ENCODE results near the gene MAPK12. TPM values are rescaled to one million over a fixed set of nuclear protein-coding genes. Genes with fewer than 3 reads are reported as not detected.
"Not testable (repeated sequence)": the region's sequence is repeated elsewhere in the genome, so short reads cannot be mapped to it uniquely, and the experiment has no call there.

Gene MAPK12
- total and polyA plus RNA-seq, 4 donors: 13.2 to 57.6 (median 25.4) TPM

GRCh38 chr22:50208430-50208938 lies 53.0 kb downstream of the MAPK12 start:
- H3K36me3 ChIP-seq (ENCODE audit: control insufficient read depth, insufficient read depth, low read length): peaks cover 82% of the 10 kb centered on the region
- H3K27me3 ChIP-seq (ENCODE audit: control insufficient read depth, insufficient read depth, low read length): no peaks in the 10 kb centered on the region
- peaks cover 14% of the 10 kb centered on the region for H3K4me1 ChIP-seq (ENCODE audit: control insufficient read depth, insufficient read depth, low read length)
- H3K27ac ChIP-seq (ENCODE audit: low read depth, low read length): no peak overlapping the region
- 83% methylated on average over 22 of the region's 22 CpGs for WGBS (ENCODE audit: insufficient coverage)
- no peak for DNase-seq (ENCODE audit: low read depth in 4 of 6, low spot score in 6 of 6)
- no peak overlapping the region for H3K4me3 ChIP-seq (ENCODE audit: low read depth, low read length)
- no peaks in the 10 kb centered on the region for H3K9me3 ChIP-seq (ENCODE audit: control insufficient read depth, insufficient read depth, low read length)

GRCh38 chr22:50207383-50208140 lies 53.9 kb downstream of the MAPK12 start:
- no peak overlapping the region for H3K4me3 ChIP-seq (ENCODE audit: low read depth, low read length)
- H3K9me3 ChIP-seq (ENCODE audit: control insufficient read depth, insufficient read depth, low read length): no peaks in the 10 kb centered on the region
- H3K27me3 ChIP-seq (ENCODE audit: control insufficient read depth, insufficient read depth, low read length): no peaks in the 10 kb centered on the region
- peaks cover 14% of the 10 kb centered on the region for H3K4me1 ChIP-seq (ENCODE audit: control insufficient read depth, insufficient read depth, low read length)
- no peak for DNase-seq (ENCODE audit: low read depth in 4 of 6, low spot score in 6 of 6)
- H3K36me3 ChIP-seq (ENCODE audit: control insufficient read depth, insufficient read depth, low read length): peaks cover 75% of the 10 kb centered on the region
- H3K27ac ChIP-seq (ENCODE audit: low read depth, low read length): no peak overlapping the region
- 71% methylated on average over 19 of the region's 23 CpGs for WGBS (ENCODE audit: insufficient coverage)

- Histone ChIP-seq H3K9me3 (ENCODE audit: control insufficient read depth, insufficient read depth, low read length) (no peaks in the 10 kb centered on the region), H3K27me3 (ENCODE audit: control insufficient read depth, insufficient read depth, low read length) (no peaks in the 10 kb centered on the region), H3K36me3 (ENCODE audit: control insufficient read depth, insufficient read depth, low read length) (peaks cover 69% of the 10 kb centered on the region), H3K4me1 (ENCODE audit: control insufficient read depth, insufficient read depth, low read length) (peaks cover 23% of the 10 kb centered on the region), H3K27ac (ENCODE audit: low read depth, low read length) (no peak overlapping the region), H3K4me3 (ENCODE audit: low read depth, low read length) (no peak overlapping the region)
- 46% methylated on average over 10 of the region's 10 CpGs for WGBS (ENCODE audit: insufficient coverage)
- DNase-seq (ENCODE audit: low read depth in 4 of 6, low spot score in 6 of 6): no peak
Observed at GRCh38 chr22:50206599-50206998, 54.9 kb downstream of the MAPK12 start.

- Histone ChIP-seq H3K4me1 (ENCODE audit: control insufficient read depth, insufficient read depth, low read length) (peaks cover 25% of the 10 kb centered on the region), H3K36me3 (ENCODE audit: control insufficient read depth, insufficient read depth, low read length) (peaks cover 65% of the 10 kb centered on the region), H3K27me3 (ENCODE audit: control insufficient read depth, insufficient read depth, low read length) (no peaks in the 10 kb centered on the region), H3K27ac (ENCODE audit: low read depth, low read length) (no peak overlapping the region), H3K4me3 (ENCODE audit: low read depth, low read length) (no peak overlapping the region), H3K9me3 (ENCODE audit: control insufficient read depth, insufficient read depth, low read length) (no peaks in the 10 kb centered on the region)
- no peak for DNase-seq (ENCODE audit: low read depth in 4 of 6, low spot score in 6 of 6)
- 97% methylated on average over 45 of the region's 45 CpGs for WGBS (ENCODE audit: insufficient coverage)
Observed at GRCh38 chr22:50205781-50206569, 55.5 kb downstream of the MAPK12 start.

- H3K27ac ChIP-seq (ENCODE audit: low read depth, low read length); H3K27me3 ChIP-seq (ENCODE audit: control insufficient read depth, insufficient read depth, low read length); H3K4me3 ChIP-seq (ENCODE audit: low read depth, low read length); DNase-seq (ENCODE audit: low read depth in 4 of 6, low spot score in 6 of 6); H3K9me3 ChIP-seq (ENCODE audit: control insufficient read depth, insufficient read depth, low read length): not testable (repeated sequence)
- WGBS (ENCODE audit: insufficient coverage): 94% methylated on average over 9 of the region's 9 CpGs
- H3K4me1 ChIP-seq (ENCODE audit: control insufficient read depth, insufficient read depth, low read length): peaks cover 27% of the 10 kb centered on the region
- peaks cover 55% of the 10 kb centered on the region for H3K36me3 ChIP-seq (ENCODE audit: control insufficient read depth, insufficient read depth, low read length)
Observed at GRCh38 chr22:50204998-50205397, 56.5 kb downstream of the MAPK12 start.

- no peak overlapping the region for H3K4me3 ChIP-seq (ENCODE audit: low read depth, low read length)
- no peak for DNase-seq (ENCODE audit: low read depth in 4 of 6, low spot score in 6 of 6)
- no peak overlapping the region for H3K27ac ChIP-seq (ENCODE audit: low read depth, low read length)
- no peaks in the 10 kb centered on the region for H3K27me3 ChIP-seq (ENCODE audit: control insufficient read depth, insufficient read depth, low read length)
- peaks cover 53% of the 10 kb centered on the region for H3K36me3 ChIP-seq (ENCODE audit: control insufficient read depth, insufficient read depth, low read length)
- peaks cover 27% of the 10 kb centered on the region for H3K4me1 ChIP-seq (ENCODE audit: control insufficient read depth, insufficient read depth, low read length)
- H3K9me3 ChIP-seq (ENCODE audit: control insufficient read depth, insufficient read depth, low read length): no peaks in the 10 kb centered on the region
- WGBS (ENCODE audit: insufficient coverage): 94% methylated on average over 6 of the region's 7 CpGs
Observed at GRCh38 chr22:50204571-50204970, 56.9 kb downstream of the MAPK12 start.

- H3K27me3 ChIP-seq (ENCODE audit: control insufficient read depth, insufficient read depth, low read length): no peaks in the 10 kb centered on the region
- H3K27ac ChIP-seq (ENCODE audit: low read depth, low read length): no peak overlapping the region
- peaks cover 53% of the 10 kb centered on the region for H3K36me3 ChIP-seq (ENCODE audit: control insufficient read depth, insufficient read depth, low read length)
- no CpG with 5 or more reads among the region's 1 CpG for WGBS (ENCODE audit: insufficient coverage)
- H3K4me1 ChIP-seq (ENCODE audit: control insufficient read depth, insufficient read depth, low read length): peaks cover 30% of the 10 kb centered on the region
- DNase-seq (ENCODE audit: low read depth in 4 of 6, low spot score in 6 of 6): no peak
- H3K4me3 ChIP-seq (ENCODE audit: low read depth, low read length): no peak overlapping the region
- H3K9me3 ChIP-seq (ENCODE audit: control insufficient read depth, insufficient read depth, low read length): no peaks in the 10 kb centered on the region
Observed at GRCh38 chr22:50203288-50203687, 58.2 kb downstream of the MAPK12 start.

Other genes starting within 250 kb of the MAPK12 start
- under 1 TPM; 0.22 to 0.40 TPM for gene IL17REL, start 248.9 kb downstream of the MAPK12 start, total RNA-seq
- gene IL17REL, start 248.9 kb downstream of the MAPK12 start, polyA plus RNA-seq (ENCODE audit: insufficient read length in 2 of 2): under 1 TPM; 0.36 to 0.96 TPM
- not detected for gene TTLL8, start 203.4 kb downstream of the MAPK12 start, total RNA-seq
- not detected for gene TTLL8, start 203.4 kb downstream of the MAPK12 start, polyA plus RNA-seq (ENCODE audit: insufficient read length in 2 of 2)
- 10 to 100 TPM; 76.9 to 77.8 TPM for gene MLC1, start 176.3 kb downstream of the MAPK12 start, total RNA-seq
- 100 to 1,000 TPM; 234 to 353 TPM for gene MLC1, start 176.3 kb downstream of the MAPK12 start, polyA plus RNA-seq (ENCODE audit: insufficient read length in 2 of 2)
- 1 to 10 TPM; 3.3 to 3.7 TPM for gene MOV10L1, start 171.7 kb downstream of the MAPK12 start, total RNA-seq
- 1 to 10 TPM; 1.9 to 4.9 TPM for gene MOV10L1, start 171.7 kb downstream of the MAPK12 start, polyA plus RNA-seq (ENCODE audit: insufficient read length in 2 of 2)
- 1 to 10 TPM; 2.1 to 3.3 TPM for gene PANX2, start 91.0 kb downstream of the MAPK12 start, total RNA-seq
- gene PANX2, start 91.0 kb downstream of the MAPK12 start, polyA plus RNA-seq (ENCODE audit: insufficient read length in 2 of 2): 10 to 100 TPM; 18.3 to 21.6 TPM
- gene TRABD, start 75.8 kb downstream of the MAPK12 start, total RNA-seq: 10 to 100 TPM in 1 of 2 donors, 1 to 10 TPM in 1; 5.4 to 13.0 TPM
- 10 to 100 TPM; 30.3 to 34.7 TPM for gene TRABD, start 75.8 kb downstream of the MAPK12 start, polyA plus RNA-seq (ENCODE audit: insufficient read length in 2 of 2)
- gene SELENOO, start 60.7 kb downstream of the MAPK12 start, total RNA-seq: 10 to 100 TPM in 1 of 2 donors, 1 to 10 TPM in 1; 7.6 to 22.2 TPM
- 10 to 100 TPM; 29.1 to 41.2 TPM for gene SELENOO, start 60.7 kb downstream of the MAPK12 start, polyA plus RNA-seq (ENCODE audit: insufficient read length in 2 of 2)
- 10 to 100 TPM; 23.0 to 44.2 TPM for gene TUBGCP6, start 16.7 kb downstream of the MAPK12 start, total RNA-seq
- gene TUBGCP6, start 16.7 kb downstream of the MAPK12 start, polyA plus RNA-seq (ENCODE audit: insufficient read length in 2 of 2): 10 to 100 TPM; 57.8 to 68.3 TPM
- 10 to 100 TPM; 16.2 to 18.5 TPM for gene HDAC10, start 10.4 kb downstream of the MAPK12 start, total RNA-seq
- gene HDAC10, start 10.4 kb downstream of the MAPK12 start, polyA plus RNA-seq (ENCODE audit: insufficient read length in 2 of 2): 10 to 100 TPM; 55.9 to 74.3 TPM
- gene MAPK11, start 8.7 kb upstream of the MAPK12 start, total RNA-seq: 10 to 100 TPM in 1 of 2 donors, 1 to 10 TPM in 1; 5.7 to 14.1 TPM
- 10 to 100 TPM; 36.4 to 40.2 TPM for gene MAPK11, start 8.7 kb upstream of the MAPK12 start, polyA plus RNA-seq (ENCODE audit: insufficient read length in 2 of 2)
- gene PLXNB2, start 46.0 kb upstream of the MAPK12 start, total RNA-seq: 10 to 100 TPM; 41.1 to 65.5 TPM
- gene PLXNB2, start 46.0 kb upstream of the MAPK12 start, polyA plus RNA-seq (ENCODE audit: insufficient read length in 2 of 2): 10 to 100 TPM; 96.6 to 97.3 TPM
- 10 to 100 TPM in 1 of 2 donors, 1 to 10 TPM in 1; 9.1 to 12.7 TPM for gene DENND6B, start 65.3 kb upstream of the MAPK12 start, total RNA-seq
- 10 to 100 TPM; 41.3 to 45.7 TPM for gene DENND6B, start 65.3 kb upstream of the MAPK12 start, polyA plus RNA-seq (ENCODE audit: insufficient read length in 2 of 2)
- 10 to 100 TPM; 42.9 to 63.4 TPM for gene PPP6R2, start 81.6 kb upstream of the MAPK12 start, total RNA-seq
- gene PPP6R2, start 81.6 kb upstream of the MAPK12 start, polyA plus RNA-seq (ENCODE audit: insufficient read length in 2 of 2): 10 to 100 TPM; 71.5 to 84.9 TPM
- gene SBF1, start 213.4 kb upstream of the MAPK12 start, total RNA-seq: 10 to 100 TPM; 51.0 to 64.3 TPM
- 100 to 1,000 TPM; 116 to 118 TPM for gene SBF1, start 213.4 kb upstream of the MAPK12 start, polyA plus RNA-seq (ENCODE audit: insufficient read length in 2 of 2)
- under 1 TPM; 0.06 to 0.10 TPM for gene ADM2, start 219.9 kb upstream of the MAPK12 start, total RNA-seq
- under 1 TPM; 0.11 to 0.15 TPM for gene ADM2, start 219.9 kb upstream of the MAPK12 start, polyA plus RNA-seq (ENCODE audit: insufficient read length in 2 of 2)
- gene MIOX, start 225.2 kb upstream of the MAPK12 start, total RNA-seq: not detected
- gene MIOX, start 225.2 kb upstream of the MAPK12 start, polyA plus RNA-seq (ENCODE audit: insufficient read length in 2 of 2): under 1 TPM in 1 of 2 donors, not detected in 1; 0.18 TPM
- 10 to 100 TPM; 16.0 to 42.8 TPM for gene LMF2, start 246.0 kb upstream of the MAPK12 start, total RNA-seq
- 10 to 100 TPM; 58.0 to 69.6 TPM for gene LMF2, start 246.0 kb upstream of the MAPK12 start, polyA plus RNA-seq (ENCODE audit: insufficient read length in 2 of 2)
- gene NCAPH2, start 246.5 kb upstream of the MAPK12 start, total RNA-seq: 10 to 100 TPM; 32.8 to 58.6 TPM
- gene NCAPH2, start 246.5 kb upstream of the MAPK12 start, polyA plus RNA-seq (ENCODE audit: insufficient read length in 2 of 2): 10 to 100 TPM; 77.1 to 86.9 TPM